WTC11 (cell line): ENCODE results near the gene ZNF74.

Experiments used
- ATF2 ChIP-seq: sonication (generic); formaldehyde crosslinking; IDR thresholded peaks from 2 replicates; pipeline ENCODE4 v1.8.1; 2022; ENCODE audit warnings: low read depth, missing genetic modification reagents, borderline replicate concordance
- ATF3 ChIP-seq: sonication (generic); formaldehyde crosslinking; conservative IDR thresholded peaks from 2 replicates; pipeline ENCODE4 v1.8.1; 2022; ENCODE audit warnings: mild to moderate bottlenecking, missing genetic modification reagents
- CTCF ChIP-seq: fragments of 200-600 bp; IDR thresholded peaks from 2 replicates; pipeline ENCODE4 v1.8.0; 2022; ENCODE audit warnings: antibody characterized with exemption
- E2F1 ChIP-seq: sonication (generic); formaldehyde crosslinking; IDR thresholded peaks from 2 replicates; pipeline ENCODE4 v1.8.0; 2022; ENCODE audit warnings: mild to moderate bottlenecking, missing genetic modification reagents
- ELF4 ChIP-seq: sonication (generic); formaldehyde crosslinking; IDR thresholded peaks from 2 replicates; pipeline ENCODE4 v1.8.1; 2022; ENCODE audit warnings: low read depth, mild to moderate bottlenecking, moderate library complexity, missing genetic modification reagents
- HMGXB4 ChIP-seq: sonication (generic); formaldehyde crosslinking; IDR thresholded peaks from 2 replicates; pipeline ENCODE4 v1.8.1; 2023; ENCODE audit warnings: mild to moderate bottlenecking, moderate library complexity, missing genetic modification reagents
- IRF2 ChIP-seq: sonication (generic); formaldehyde crosslinking; IDR thresholded peaks from 2 replicates; pipeline ENCODE4 v1.8.0; 2022; ENCODE audit warnings: low read depth, missing genetic modification reagents, borderline replicate concordance
- MAX ChIP-seq: sonication (generic); formaldehyde crosslinking; IDR thresholded peaks from 2 replicates; pipeline ENCODE4 v1.8.0; 2022; ENCODE audit warnings: mild to moderate bottlenecking, missing genetic modification reagents
- MLX ChIP-seq: sonication (generic); formaldehyde crosslinking; IDR thresholded peaks from 2 replicates; pipeline ENCODE4 v1.8.1; 2023; ENCODE audit warnings: mild to moderate bottlenecking, missing genetic modification reagents, moderate library complexity
- NFYB ChIP-seq: sonication (generic); formaldehyde crosslinking; conservative IDR thresholded peaks from 2 replicates; pipeline ENCODE4 v1.8.0; 2022; ENCODE audit warnings: low read depth, missing genetic modification reagents
- PRDM15 ChIP-seq: sonication (generic); formaldehyde crosslinking; IDR thresholded peaks from 2 replicates; pipeline ENCODE4 v1.8.0; 2022; ENCODE audit warnings: missing genetic modification reagents
- STAT6 ChIP-seq: sonication (generic); formaldehyde crosslinking; conservative IDR thresholded peaks from 2 replicates; pipeline ENCODE4 v1.8.1; 2023; ENCODE audit warnings: mild to moderate bottlenecking, low read depth, missing genetic modification reagents, moderate library complexity
- USF2 ChIP-seq: sonication (generic); formaldehyde crosslinking; IDR thresholded peaks from 2 replicates; pipeline ENCODE4 v1.8.1; 2023; ENCODE audit warnings: mild to moderate bottlenecking, missing genetic modification reagents, moderate library complexity
- ZBTB21 ChIP-seq: sonication (generic); formaldehyde crosslinking; IDR thresholded peaks from 2 replicates; pipeline ENCODE4 v1.8.1; 2023; ENCODE audit warnings: mild to moderate bottlenecking, missing genetic modification reagents, borderline replicate concordance

GRCh38 chr22:20392983-20393704 is 807 bp upstream of the ZNF74 start:
- no peak for TF ChIP-seq STAT6
- TF ChIP-seq PRDM15 (CRISPR knock-in tag): no peak
- no peak for TF ChIP-seq CTCF
- no peak for TF ChIP-seq ELF4 (CRISPR knock-in tag)
- no peak for TF ChIP-seq ATF2
- TF ChIP-seq IRF2: no peak
- TF ChIP-seq MAX: no peak
- TF ChIP-seq NFYB (CRISPR knock-in tag): no peak
- TF ChIP-seq HMGXB4 (CRISPR knock-in tag): no peak
- no peak for TF ChIP-seq ATF3 (CRISPR knock-in tag)
- no peak for TF ChIP-seq USF2 (CRISPR knock-in tag)
- TF ChIP-seq ZBTB21 (CRISPR knock-in tag): no peak
- TF ChIP-seq E2F1: no peak
- no peak for TF ChIP-seq MLX (CRISPR knock-in tag)
